Kidney capillary endothelial cell (primary cell): Measurements from ENCODE around the gene STXBP6.
"Not testable (repeated sequence)": the region's sequence is repeated elsewhere in the genome, so short reads cannot be mapped to it uniquely, and the experiment has no call there.

ENCODE experiments used
- DNase-seq: peaks from one replicate; pipeline ENCODE4 v3.0.0-alpha.2; 2018; ENCODE audit warnings: low spot score

Gene STXBP6

DNA sequence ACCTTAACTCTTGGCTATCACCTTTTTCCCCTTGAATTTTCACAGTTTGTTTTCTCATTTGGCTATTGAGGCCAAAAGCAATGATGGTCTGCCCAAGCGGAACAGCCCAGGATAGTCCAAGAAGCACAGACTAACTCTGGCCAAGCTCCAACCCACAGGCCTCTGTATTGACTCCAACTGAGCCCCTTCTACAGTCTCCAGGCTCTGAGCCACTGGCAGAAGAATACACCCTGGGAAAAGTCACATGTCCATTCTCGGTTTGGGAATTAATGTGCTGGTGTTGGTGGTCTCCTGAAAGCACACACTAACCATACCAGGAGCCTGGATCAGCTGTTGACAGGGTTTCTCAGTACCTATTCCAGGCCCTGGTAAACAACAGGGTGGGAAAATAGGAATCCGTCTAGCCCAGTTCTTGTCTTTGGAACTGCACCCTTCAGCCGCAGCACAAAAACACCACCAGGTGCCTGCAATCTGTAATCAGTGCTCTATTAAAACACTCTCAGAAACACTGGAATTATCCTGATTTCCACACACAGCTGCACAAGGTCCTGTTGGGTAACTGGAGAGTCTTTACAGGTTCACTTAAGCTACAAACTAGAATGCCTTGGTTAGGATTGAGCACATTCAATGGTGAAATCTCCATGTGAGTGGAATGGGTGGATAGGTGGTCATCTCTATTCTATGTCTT is 63.6 kb downstream of the STXBP6 start:
- no peak for DNase-seq

GRCh38 chr14:24984846-24985589 is 64.9 kb downstream of the STXBP6 start:
- no peak for DNase-seq

DNA sequence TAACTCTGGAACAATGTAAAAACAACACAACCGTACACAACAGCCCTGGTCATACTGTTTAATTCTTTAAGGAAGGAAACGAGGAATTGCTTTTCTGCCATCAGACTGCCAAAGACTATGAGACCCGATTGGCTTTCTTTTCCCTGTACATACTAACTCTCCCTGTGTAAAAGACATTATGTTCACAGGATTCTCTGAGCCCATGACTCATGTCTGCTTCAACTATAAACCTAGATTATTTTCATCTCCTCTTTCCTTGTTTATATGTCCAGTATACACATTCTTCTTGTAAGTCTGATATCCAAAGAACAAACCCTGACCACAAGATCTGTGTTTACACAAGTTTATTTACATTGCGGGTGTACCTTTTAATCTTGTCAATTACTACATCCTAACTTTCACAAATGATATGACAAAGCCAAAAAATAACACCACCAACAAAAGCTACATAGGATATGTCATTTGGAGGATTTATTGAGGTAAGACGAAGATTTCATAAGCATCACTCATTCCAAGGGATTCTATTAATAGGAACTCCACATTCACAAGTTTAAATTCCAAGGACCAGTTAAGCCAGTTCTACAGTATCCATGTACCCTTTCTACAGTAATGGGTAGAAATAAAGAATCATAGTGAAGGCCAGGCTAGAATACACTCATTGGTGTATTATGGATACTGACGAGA is 67.3 kb downstream of the STXBP6 start:
- DNase-seq = no peak

GRCh38 chr14:24979725-24980239 is 70.2 kb downstream of the STXBP6 start:
- DNase-seq = no peak

GRCh38 chr14:24978862-24979724 is 70.9 kb downstream of the STXBP6 start:
- DNase-seq = no peak

GRCh38 chr14:24976602-24977001 is 73.3 kb downstream of the STXBP6 start:
- DNase-seq = no peak

GRCh38 chr14:24975393-24975792 is 74.6 kb downstream of the STXBP6 start:
- no peak for DNase-seq

- no peak for DNase-seq
These were observed 75.2 kb downstream of the STXBP6 start for GRCh38 chr14:24974591-24975374.

GRCh38 chr14:24972844-24973243 is 77.1 kb downstream of the STXBP6 start:
- no peak for DNase-seq

DNA sequence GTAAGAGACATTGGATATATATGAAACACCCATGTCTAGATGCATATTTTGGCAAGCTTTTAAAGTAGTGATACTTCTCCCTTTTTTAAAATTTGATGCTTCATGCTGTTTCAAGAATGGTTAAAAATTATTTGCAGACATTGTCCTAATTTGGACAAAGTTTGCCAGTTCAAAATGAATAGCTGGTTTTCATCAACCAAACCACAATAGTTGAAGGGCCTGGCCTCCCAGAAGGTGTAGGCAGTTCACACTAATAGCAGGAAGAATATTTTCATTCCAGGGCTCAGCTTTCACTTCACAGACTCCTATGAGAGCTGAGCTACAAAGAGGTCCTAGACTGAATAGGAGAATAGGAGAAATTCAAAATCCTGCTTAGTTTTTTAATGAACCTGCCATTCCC is 78.7 kb downstream of the STXBP6 start:
- no peak for DNase-seq

- no peak for DNase-seq
These were observed 83.4 kb downstream of the STXBP6 start for GRCh38 chr14:24966579-24966964.

DNA sequence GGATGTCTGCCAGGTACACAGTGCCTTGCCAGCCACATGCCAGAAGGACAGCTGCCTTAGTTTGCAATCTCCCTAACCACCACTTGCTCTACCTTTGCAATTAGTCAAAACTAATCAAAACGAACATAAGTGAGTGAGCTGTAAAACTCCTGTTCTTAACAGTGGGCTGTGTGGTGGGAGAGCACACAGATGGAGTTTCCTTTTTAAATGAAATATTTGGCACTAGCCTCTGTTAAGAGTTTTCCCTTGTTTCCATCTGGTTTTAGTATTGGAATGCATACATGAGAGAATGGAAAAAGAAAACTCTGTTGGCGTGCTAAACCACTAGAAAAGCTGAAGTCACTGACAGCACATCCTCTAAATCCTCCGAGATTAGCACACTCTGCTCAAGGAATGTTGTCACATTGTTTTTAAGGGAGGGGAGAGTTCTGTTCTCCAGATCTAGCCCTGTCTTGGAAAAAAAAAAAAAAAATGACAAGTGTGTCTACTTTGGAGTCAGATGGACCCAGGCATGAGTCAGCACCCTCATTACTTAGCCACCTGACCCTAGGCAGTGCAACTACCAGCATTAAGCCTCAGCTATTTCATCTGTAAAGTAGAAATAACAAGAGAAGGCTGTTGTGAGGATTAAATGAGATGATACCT is 83.9 kb downstream of the STXBP6 start:
- no peak for DNase-seq

DNA sequence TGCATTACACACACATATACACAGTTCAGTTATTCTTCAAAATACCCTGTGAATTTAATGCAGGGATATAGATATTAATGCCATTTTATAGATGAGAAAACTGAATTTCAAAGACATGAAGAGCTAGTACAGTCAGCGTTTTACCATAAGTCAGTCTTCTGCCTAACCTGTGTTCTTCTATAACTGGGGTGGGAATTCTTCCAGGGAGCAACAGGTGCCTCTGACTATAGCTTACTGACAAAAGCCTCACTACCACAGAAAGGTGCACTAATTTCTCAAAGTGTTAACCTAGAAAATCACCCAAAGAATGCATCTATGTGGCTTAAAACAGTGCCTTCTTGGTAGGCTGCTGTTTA is 84.4 kb downstream of the STXBP6 start:
- DNase-seq = no peak

DNA sequence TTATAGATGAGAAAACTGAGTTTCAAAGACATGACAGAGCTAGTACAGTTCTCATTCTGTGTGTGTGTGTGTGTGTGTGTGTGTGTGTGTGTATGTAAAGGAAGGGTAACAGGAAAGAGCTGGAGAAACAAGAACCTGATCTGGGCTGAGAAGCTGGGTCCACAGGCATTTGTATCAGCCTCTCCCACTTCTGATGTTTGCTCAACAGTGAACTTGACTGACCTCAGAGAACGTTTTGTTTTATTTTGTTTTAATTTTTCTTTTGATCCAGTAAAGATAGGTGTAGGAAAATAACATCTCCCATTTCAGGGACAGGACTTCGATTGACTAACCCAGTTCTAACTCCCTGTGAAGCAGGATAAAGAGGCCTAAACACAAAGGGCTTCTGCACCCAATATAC is 85.4 kb downstream of the STXBP6 start:
- no peak for DNase-seq

DNA sequence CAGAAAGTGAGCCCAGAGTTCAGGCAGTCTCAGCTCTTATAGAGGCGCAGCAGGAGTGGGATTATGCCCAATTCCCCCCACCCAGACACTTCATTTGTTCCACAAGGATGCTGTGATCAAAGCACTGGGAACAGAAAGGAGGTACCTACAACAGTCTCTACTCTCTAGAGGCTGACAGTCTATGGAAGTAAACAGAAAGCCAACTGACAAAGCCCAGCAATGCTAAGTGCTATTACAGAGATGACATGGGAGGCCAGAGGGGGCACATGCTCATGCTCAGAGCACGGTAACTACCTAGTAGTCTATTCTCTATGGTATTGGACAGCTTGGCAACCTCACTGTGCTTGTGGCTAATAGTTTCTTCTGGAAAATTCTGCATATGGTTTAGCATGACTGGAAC is 85.9 kb downstream of the STXBP6 start:
- DNase-seq = no peak

GRCh38 chr14:24962118-24962517 is 87.8 kb downstream of the STXBP6 start:
- DNase-seq = not testable (repeated sequence)

GRCh38 chr14:24960816-24961215 is 89.1 kb downstream of the STXBP6 start:
- DNase-seq = no peak

DNA sequence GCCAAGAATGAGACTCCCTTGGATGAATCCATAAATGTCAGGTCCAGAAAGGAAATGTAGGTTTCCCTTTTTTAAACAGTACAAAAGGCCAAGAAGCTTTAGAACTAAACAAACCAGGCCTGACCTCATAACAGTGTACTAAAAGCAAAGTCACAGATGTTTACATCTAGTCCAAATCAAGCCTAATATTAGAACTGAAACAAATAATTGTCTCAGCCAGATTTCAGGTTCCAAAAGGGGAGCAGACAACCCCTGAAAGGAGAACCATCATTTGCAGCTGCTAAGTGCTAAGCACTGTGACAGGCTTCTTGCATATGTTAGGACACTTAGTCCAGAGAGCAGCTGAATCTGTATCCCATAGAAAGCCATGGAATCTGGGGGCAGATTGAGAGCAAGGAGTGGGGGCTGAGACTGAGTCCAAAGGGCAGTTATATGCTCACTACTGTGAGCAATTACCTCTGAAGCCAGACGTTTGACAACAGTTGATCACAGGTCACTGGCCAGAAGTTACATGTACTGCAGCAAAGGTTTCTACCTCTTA is 90.1 kb downstream of the STXBP6 start:
- no peak for DNase-seq

DNA sequence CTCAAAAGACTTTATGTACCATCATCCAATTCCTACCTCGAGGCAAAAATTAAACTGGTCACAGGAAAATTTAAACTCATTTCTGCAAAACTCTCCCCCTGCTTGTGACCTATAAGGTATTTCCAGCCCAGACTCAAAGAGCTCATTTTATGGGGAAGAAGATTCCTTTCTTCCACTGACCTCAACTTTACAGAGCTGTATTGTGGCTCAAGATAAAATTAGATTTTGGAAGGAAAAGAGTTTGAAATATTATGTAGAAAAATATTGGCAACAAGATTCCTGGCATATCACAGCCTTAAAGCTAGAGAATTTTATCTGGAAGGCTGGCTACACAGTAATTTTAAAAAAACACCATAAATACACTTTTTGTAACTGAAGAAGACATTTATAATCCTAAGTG is 91.7 kb downstream of the STXBP6 start:
- DNase-seq = no peak

DNA sequence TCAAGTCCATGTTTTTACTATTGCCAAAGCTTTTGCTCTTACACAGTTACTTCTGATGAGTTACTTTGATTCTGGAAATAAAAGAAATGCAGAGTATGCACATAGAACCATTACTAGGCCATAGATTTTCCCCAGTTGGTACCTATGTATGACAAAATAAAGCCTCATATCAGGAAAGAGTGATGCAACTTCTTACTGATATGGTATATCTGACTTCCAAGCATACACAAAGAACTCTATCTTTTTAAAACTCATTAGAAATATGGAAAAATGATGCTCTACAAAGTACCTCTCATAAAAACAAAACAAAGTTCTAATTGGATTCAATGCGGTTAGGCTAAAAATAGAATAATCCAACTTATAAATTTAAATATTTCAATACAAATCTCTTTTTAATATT is 92.1 kb downstream of the STXBP6 start:
- no peak for DNase-seq

DNA sequence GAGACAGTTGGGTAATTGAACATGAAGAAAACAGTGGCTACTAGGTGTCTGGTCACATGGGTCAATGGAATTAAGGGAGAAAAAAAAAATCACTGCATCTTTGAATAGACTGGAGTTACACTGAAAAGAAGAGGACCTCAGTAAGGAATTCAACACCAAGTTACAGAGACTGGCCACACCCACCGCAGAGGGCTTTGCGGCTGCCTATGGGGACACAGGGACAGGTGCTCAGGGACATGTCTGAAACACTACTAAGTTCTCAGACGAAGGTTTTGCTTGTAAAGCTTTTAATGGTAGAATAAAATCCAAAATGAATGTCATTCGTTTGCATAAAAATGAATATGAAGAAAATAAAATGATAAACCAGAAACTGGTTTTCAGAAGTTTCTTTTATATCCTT is 93.8 kb downstream of the STXBP6 start:
- no peak for DNase-seq
